Measurements from ENCODE around the gene TCF7L2.
A peak's percentile ranks its signal among the peaks of the same experiment; 100 is the strongest.

TCF7L2 gene

GRCh38 chr10:113126229-113127201 is 176.5 kb downstream of the TCF7L2 start:
- DNase-seq (ENCODE audit: low read depth), result peak; percentile 76

DNA sequence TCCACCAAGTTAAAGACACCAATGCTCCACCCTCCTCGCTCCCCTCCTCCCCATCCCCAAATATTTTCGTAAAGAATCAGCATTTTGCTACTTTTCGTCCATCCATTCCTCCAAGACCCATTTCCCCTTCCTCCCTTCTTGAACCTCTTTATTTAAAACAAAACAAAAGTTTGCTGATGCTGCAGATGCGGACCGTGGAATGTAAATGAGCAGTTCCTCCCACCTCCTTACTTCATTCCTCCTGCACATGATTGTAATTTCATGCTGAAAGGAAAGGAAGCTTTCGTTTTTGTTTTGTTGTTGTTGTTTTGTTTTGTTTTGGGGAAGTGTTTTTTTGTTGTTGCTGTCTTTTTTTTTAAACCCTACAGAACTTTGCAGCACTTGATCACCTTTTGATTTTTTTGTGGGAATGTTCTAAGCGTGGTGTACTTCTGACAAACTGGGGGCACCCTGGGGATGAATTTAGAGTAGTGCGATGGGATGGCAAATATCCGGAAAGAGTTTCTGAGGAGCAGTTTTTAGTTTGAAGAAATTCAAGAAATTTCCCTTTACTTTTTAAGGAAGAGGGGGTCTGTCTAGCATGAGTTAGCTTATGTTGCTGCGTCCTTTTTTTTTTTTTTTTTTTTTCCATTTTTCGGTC is 177.3 kb downstream of the TCF7L2 start:
- DNase-seq (ENCODE audit: low read depth), result no peak

- DNase-seq (ENCODE audit: low read depth), result no peak
Measured at GRCh38 chr10:113127901-113128283, 177.8 kb downstream of the TCF7L2 start.

- DNase-seq (ENCODE audit: low read depth), result no peak
Measured at GRCh38 chr10:113128450-113129070, 178.5 kb downstream of the TCF7L2 start.

DNA sequence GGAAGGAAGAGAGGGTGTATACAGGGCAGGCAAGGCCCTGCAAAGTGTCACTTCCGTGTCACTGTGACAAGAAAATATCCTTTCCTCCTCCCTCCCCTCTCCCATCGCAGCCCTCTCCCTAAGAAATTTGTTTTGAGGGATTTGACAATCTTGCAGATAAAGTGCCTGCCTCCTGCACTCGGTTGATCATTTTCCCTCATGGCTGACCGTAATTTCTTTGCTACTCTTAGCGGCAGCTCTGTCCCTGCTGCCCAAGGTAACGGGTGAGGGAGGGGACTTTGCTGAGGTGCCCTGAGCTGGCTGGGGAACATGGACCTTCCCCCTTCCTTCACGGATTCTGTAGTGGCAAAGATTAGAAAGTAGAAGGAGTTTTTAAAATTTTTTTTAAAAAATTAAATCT is 179.1 kb downstream of the TCF7L2 start:
- DNase-seq (ENCODE audit: low read depth), result no peak

DNA sequence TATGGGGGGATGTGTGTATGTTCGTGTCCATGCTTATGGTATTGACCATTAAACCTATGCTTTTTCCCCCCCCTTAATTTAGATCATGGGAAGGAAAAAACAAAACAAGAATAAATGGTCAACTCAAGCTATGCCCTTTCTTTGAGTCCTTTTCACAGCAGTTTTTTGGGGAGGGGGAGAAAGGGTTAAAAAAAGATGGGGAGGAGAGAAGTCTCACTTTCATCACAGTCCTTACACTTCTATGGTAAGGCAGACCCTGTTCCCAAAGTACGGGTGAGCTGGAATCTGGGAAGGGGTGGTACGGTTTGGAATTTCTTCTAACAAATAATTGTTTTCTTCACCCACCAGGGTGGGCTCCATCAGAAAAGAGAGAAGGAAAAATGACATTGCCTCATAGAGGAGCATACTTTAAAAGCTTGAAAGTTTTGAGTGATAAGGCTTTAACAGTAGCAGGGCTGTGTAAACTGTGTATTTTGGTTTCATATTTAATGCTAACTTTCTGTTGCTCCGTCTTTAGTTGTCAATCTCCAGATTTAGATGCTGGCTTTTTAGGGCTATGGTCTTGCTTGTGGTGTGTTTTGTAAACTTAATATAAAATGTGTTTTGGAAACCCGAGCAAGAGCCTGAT is 180.1 kb downstream of the TCF7L2 start:
- no peak for DNase-seq (ENCODE audit: low read depth)

- DNase-seq (ENCODE audit: low read depth), result peak; percentile 86
Measured at GRCh38 chr10:113131613-113132261, 181.7 kb downstream of the TCF7L2 start.

GRCh38 chr10:113132591-113133121 is 182.6 kb downstream of the TCF7L2 start:
- DNase-seq (ENCODE audit: low read depth), result peak; percentile 59

DNA sequence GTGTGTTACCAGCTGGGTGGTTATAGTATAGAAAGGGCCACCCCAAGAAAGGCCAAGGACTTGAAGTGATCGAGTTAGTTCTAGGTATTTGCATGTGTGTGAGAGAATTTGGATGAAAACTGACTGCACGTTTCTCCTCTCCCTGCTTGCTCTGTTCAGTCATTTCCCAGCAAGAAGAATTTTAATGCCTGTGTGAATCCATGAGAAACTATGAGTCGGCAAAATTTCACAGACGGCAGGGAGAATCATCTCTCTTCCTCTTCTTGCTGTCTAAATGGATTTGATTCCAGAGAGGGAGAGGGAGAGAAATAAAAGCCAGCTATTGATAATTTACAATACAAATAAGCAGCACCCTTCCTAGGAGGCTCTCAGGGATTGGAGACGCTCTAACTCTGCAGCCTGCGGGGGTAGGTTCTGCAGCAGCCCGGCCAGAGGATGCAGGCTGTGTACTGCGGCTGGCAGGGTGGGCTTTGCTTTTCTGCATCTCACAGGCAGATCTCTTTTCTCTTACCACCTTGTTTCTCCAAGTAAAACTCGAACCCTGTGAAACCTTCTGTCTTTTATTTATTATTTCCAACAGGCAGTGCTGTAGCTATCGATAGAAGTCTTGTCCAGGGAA is 183.6 kb downstream of the TCF7L2 start:
- peak; percentile 55 for DNase-seq (ENCODE audit: low read depth)

DNA sequence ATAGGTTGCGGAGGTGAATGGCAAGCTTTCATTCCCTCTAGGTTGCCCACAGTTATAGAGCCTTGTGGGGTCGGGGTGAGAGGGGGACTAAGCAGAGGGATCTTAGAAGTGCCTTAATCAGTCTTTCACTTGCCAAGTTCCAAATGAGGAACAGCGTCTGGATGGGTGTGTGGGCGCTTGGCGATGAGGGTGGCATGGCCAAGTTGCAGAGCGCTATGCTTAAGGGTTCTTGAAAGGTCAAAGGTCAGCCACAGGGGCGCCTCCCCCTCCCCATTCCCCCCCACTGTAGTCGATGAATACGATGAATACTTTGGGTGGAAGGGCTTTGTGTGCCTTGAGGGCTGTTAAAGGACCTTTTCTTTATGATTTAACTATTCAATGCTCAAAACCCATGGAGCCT is 185.0 kb downstream of the TCF7L2 start:
- no peak for DNase-seq (ENCODE audit: low read depth)

- no peak for DNase-seq (ENCODE audit: low read depth)
Measured at GRCh38 chr10:113137941-113138685, 188.1 kb downstream of the TCF7L2 start.

GRCh38 chr10:113138937-113139585 is 189.0 kb downstream of the TCF7L2 start:
- DNase-seq (ENCODE audit: low read depth), result no peak

DNA sequence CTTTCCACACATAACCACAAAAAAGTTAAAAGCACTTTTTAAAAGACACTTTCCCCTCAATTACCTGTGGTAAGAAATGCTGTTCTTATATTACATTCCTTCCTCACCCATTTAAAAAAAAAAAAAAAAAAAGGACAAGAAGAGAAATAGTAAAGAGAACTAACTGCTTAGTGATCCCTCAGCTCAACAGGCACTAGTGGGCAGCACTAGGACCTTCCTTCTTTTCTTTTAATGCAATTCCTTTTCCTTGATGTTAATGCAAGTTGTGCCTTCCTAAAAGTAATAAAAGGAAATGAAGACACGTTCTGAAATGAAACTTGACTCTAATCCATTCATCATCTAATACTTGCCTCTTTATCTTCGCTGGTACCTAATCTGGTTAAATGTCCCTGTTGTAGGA is 189.7 kb downstream of the TCF7L2 start:
- peak; percentile 39 for DNase-seq (ENCODE audit: low read depth)

GRCh38 chr10:113140143-113141011 is 190.3 kb downstream of the TCF7L2 start:
- no peak for DNase-seq (ENCODE audit: low read depth)

- DNase-seq (ENCODE audit: low read depth), result no peak
Measured at GRCh38 chr10:113142601-113143362, 192.7 kb downstream of the TCF7L2 start.

- DNase-seq (ENCODE audit: low read depth), result no peak
Measured at GRCh38 chr10:113144576-113144975, 194.5 kb downstream of the TCF7L2 start.

- no peak for DNase-seq (ENCODE audit: low read depth)
Measured at GRCh38 chr10:113148071-113148825, 198.2 kb downstream of the TCF7L2 start.
